Mucosa of gallbladder (tissue), 1 donor: ENCODE results near the gene TAS2R40. TPM values are rescaled to one million over a fixed set of nuclear protein-coding genes. Genes with fewer than 3 reads are reported as not detected.
"Not testable (repeated sequence)": the region's sequence is repeated elsewhere in the genome, so short reads cannot be mapped to it uniquely, and the experiment has no call there.

Source experiments
- DNase-seq: peaks from one replicate; pipeline ENCODE4 v3.0.0-alpha.2; 2020; ENCODE audit warnings: low spot score
- total RNA-seq: library from RNA; stranded (reverse); gene quantifications from one replicate; pipeline ENCODE4 v1.2.1, GENCODE V29; 2021
- donor health status: DM: no; HTN: no; CAD: no.

TAS2R40 gene
- total RNA-seq, 1 donor from 2014 or later, result not detected

DNA sequence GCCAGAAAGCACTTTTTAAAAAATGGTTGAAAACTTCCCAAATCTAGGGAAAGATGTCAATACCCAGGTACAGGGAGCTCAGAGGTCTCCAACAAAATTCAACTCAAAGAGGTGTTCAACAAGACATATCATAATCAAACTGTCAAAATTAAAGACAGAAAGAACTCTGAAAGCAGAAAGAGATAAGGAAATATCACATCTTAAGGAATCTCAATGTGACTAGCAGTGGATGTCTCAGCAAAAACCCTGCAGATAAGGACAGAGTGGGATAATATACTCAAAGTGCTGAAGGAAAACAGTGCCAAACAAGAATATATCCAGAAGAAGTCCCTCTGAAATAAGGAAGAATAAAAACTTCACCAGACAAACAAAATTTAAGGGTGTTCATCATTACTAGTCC lies 28.4 kb downstream of the TAS2R40 start:
- DNase-seq, result no peak

GRCh38 chr7:143250822-143251221 lies 29.0 kb downstream of the TAS2R40 start:
- no peak for DNase-seq

DNA sequence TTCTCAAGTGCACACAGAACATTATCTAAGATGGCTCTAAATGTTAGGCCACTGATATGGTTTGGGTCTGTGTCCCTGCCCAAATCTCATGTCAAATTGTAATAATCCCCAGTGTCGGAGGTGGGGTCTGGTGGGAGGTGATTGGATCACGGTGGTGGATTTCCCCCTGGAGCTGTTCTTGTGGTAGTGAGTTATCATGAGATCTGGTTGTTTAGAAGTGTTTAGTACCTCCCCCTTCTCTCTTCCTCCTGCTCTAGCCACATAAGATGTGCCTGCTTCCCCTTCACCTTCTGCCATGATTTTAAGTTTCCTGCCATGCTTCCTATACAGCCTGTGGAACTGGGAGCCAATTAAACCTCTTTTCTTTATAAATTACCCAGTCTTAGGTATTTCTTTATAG lies 30.2 kb downstream of the TAS2R40 start:
- no peak for DNase-seq

DNA sequence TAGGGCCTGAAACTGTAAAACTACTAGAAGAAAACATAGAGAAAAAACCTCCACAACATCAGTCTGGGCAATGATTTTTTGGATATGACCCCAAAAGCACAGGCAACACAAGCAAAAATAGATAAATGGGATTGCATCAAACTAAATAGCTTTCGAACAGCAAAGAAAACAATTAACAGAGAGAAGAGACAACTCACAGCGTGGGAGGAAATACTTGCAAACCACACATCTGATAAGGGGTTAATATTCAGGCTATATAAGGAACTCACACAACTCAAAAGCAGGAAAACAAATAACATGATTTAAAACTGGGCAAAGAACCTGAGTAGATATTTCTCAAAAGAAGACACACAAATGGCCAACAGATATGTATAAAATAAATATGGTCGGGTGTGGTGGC lies 33.7 kb downstream of the TAS2R40 start:
- no peak for DNase-seq

DNA sequence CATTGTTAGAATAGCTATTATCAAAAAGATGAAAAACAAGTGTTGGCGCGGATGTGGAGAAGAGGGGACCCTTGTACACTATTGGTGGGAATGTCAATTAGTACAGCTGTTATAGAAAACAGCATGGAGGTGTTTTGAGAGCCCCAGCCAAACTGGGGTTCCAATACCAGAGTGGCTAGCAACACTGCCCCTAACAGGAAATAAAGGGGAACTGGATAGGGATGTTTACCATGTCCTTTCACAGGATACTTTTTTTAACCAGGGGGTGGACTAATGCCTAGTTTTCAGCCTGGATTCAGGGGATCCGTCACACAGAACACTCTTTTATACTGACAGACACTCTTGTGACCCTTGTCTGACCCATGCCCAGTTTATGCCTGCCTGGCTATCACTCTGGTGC lies 34.5 kb downstream of the TAS2R40 start:
- DNase-seq, result no peak

DNA sequence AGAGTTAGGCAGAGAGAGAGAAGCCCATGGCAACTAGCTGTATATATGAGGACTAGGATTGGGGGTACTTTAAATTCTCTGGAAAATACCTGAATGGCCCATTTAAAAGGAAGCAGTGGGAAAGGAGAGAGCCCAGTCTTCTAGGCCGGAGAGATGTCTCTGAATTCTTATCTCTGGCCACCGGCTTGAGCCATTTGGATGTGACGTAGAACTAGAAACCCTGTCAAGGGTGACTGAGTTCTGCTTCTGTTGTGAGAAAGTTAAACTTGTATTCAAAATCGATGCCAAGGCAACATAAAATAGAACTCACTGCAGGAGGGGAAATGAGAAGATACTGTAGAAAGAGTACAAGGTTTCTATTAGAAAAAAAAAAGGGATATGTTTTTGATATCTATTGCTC lies 35.1 kb downstream of the TAS2R40 start:
- DNase-seq, result no peak

DNA sequence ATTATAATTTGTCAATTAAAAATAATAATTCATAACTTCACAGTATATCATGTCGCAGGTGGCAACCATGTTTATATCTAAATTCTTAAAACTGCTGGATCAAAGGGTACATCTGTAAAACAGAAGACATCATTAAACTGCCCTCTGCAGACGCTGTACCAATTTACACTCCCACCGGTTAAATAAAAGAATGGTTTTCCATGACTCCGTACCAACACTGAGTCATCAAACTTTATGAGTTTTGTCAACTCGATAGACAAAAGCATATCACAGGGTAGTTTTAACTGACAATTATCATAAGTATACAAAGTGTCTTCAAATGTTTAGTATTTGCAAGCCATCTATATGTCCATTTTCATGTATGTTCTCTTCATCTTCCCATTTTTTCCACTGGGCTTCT lies 35.7 kb downstream of the TAS2R40 start:
- no peak for DNase-seq

- DNase-seq, result no peak
Observed at GRCh38 chr7:143258831-143259230, 37.0 kb downstream of the TAS2R40 start.

- DNase-seq, result no peak
Observed at GRCh38 chr7:143259765-143260164, 37.9 kb downstream of the TAS2R40 start.

- DNase-seq, result no peak
Observed at GRCh38 chr7:143261901-143262300, 40.1 kb downstream of the TAS2R40 start.

GRCh38 chr7:143263266-143264195 lies 41.7 kb downstream of the TAS2R40 start, which contains the start of gene GSTK1:
TSS of gene GSTK1 (plus strand) at chr7:143263441. CDS start at chr7:143263514, 73 bp downstream.
- peak; percentile 80 for DNase-seq

GRCh38 chr7:143264196-143264568 lies 42.3 kb downstream of the TAS2R40 start:
- not testable (repeated sequence) for DNase-seq

GRCh38 chr7:143265017-143265693 lies 43.3 kb downstream of the TAS2R40 start:
- DNase-seq, result no peak

- no peak for DNase-seq
Observed at GRCh38 chr7:143269251-143269650, 47.4 kb downstream of the TAS2R40 start.

GRCh38 chr7:143271240-143271639 lies 49.4 kb downstream of the TAS2R40 start:
- no peak for DNase-seq

Other genes with a start within 250 kb of the TAS2R40 start
- not detected for gene OR9A2, start 194.9 kb upstream of the TAS2R40 start, total RNA-seq
- not detected for gene OR6V1, start 169.7 kb upstream of the TAS2R40 start, total RNA-seq
- not detected for gene PIP, start 90.0 kb upstream of the TAS2R40 start, total RNA-seq
- gene TAS2R39, start 38.6 kb upstream of the TAS2R40 start, total RNA-seq, result not detected
- 252 TPM for gene GSTK1, start 41.4 kb downstream of the TAS2R40 start, total RNA-seq
- 47.8 TPM for gene TMEM139, start 62.9 kb downstream of the TAS2R40 start, total RNA-seq
- 38.7 TPM for gene CASP2, start 66.3 kb downstream of the TAS2R40 start, total RNA-seq
- 1.2 TPM for gene CLCN1, start 94.1 kb downstream of the TAS2R40 start, total RNA-seq
- 6.6 TPM for gene FAM131B, start 140.7 kb downstream of the TAS2R40 start, total RNA-seq
- 276 TPM for gene ZYX, start 159.3 kb downstream of the TAS2R40 start, total RNA-seq
- 38.0 TPM for gene EPHA1, start 186.8 kb downstream of the TAS2R40 start, total RNA-seq
- gene TAS2R60, start 221.4 kb downstream of the TAS2R40 start, total RNA-seq, result not detected